ENCODE measurements around the gene RPS6KA3.
"Not testable (repeated sequence)": the region's sequence is repeated elsewhere in the genome, so short reads cannot be mapped to it uniquely, and the experiment has no call there.

RPS6KA3 gene

DNA sequence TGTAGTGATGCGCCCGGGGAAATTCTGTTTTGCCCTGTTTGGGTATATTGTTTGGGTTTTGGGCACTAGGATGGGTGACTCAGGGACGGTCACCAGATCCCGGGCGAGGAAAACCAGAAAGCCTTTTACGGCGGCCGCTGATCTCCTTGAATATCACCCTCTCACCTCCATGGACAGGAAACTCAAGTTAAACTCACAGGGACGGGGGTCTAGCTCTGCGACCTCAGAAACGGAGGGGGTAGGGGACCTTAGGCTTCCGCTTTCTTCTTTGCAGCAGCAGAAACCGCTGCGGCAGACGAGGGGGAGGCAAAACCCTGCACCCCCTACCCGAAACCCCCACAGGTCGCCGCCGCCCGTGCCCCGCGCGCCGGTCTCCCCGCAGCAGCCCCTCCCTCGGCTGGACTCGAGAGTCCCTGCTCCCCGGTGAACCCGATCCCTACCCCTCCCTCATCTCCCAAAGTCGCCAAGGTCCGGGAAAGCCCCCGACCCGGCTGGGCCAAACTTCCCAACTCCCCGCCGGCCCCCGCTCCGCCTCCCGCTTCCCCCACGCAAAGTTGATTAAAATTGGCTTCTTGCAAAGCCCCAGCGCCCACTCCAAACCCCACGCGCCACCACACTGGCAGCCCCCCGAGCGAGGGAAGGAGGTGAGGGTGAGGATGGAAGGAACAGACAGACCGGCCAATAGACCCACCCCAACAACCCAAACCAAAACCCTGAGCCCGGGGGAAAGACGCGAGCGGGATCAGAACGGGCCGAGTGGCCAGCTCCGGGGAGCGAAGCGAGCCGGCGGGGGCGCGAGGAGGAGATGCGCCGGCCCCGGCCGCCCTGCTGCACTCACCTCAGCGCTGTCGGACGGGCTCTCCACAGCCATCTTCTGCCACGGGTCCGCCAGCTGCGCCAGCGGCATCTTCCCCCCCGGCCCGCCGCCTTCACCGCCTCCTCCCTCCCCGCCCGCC is 705 bp downstream of the RPS6KA3 start:
- in situ Hi-C loops (cut with MboI; ENCODE audit: low sequenced_read_pairs) = no loop called here

DNA sequence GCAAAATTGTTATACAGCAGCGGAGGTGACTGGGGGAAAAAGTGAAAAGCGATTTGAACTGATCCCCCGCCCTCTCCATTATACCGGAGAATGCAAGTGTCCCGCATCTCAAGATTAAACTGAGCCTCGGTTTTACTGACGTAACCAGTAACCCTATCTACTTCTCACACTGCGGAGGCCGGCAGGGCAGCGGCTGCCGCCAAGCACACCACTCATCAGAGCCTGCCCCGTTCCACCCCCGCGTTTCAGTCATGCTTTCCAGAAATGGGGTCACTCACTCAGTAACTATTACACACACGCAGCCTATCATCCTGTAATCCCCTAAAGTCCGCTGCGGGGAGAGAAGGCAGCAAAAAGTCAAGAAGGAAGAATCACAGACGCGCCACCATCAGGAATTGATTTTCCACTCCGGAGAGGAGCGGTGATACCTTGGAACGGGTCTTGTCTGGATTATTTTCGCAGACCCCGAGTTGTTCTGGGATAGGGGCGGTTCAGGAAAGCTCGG is 1.4 kb downstream of the RPS6KA3 start:
- in situ Hi-C loops (cut with MboI; ENCODE audit: low sequenced_read_pairs) = no loop called here

DNA sequence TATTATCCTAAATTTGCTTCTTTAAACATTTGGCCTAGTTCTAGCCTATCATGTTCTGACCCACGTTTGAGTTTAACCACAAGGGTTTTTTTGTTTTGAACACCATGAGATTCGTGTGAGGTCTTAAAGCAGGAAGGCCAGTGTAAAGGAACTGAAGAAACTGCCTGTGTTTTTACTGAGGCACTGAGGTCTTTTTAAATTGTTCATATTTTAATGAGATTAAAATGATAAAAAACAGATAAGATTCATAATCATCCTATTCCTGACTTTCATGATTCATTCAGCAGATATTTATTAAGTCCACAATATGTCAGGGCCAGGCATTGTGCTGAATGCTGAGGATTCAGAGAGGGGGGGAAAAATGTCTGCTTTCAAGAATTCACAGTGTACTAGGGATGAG is 3.2 kb downstream of the RPS6KA3 start:
- in situ Hi-C loops (cut with MboI; ENCODE audit: low sequenced_read_pairs) = no loop called here

DNA sequence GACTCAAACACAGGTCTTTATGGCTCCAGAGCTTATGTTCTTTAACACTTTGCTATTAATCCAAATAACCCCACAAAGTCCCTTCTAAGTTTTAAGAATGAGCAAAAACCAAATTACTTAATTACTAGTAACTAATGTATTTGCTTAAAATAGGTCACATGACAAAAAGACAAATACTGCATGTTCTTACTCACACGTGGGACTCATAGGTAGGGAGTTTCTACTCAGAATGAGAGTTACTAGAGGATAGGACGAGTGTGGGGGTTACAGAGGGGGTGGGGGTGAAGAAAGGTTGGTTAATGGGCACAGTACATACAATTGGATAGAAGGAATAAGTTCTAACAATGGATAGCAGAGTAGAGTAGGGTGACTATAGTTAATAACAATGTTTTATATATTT is 5.8 kb downstream of the RPS6KA3 start:
- in situ Hi-C loops (cut with MboI; ENCODE audit: low sequenced_read_pairs) = no loop called here

DNA sequence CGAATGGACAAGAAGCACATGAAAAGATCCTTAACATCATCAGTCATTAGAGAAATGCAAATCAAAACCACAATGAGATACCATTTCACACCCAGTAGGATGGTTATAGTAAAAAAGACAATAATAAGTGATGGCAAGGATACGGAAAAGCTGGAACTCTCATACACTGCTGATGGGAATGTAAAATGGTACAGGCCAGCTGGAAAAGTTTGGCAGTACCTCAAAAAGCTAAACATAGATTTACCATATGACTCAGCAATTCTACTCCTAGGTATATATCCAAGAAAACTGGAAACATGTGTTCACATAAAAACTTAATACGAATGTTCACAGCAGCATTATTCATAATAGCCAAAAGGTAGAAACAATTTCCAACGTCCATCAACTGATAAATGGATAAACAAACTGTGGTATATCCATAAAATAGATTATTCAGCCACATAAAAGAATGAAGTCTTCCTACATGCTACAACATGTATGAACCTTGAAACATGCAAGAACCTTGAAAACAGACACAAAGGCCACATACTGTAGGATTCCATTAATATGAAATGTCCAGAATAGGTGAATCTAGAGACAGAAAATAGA is 11.9 kb downstream of the RPS6KA3 start:
- in situ Hi-C loops (cut with MboI; ENCODE audit: low sequenced_read_pairs) = no loop called here

DNA sequence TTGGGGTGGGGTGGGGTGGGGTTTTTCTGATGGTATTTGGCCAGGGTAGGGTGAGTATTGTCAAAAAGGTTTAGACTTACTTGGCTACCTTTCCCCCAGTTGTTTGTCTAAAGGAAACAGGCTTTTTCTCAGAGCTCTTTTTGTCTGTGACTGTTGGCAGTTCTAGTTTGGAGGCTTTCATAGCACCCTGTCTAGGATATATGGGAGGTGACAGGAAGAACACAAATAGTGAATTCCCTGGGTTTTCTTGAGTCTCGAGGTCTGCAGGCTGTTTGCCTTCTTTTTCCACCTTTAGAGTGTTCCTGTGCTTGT is 13.5 kb downstream of the RPS6KA3 start:
- in situ Hi-C loops (cut with MboI; ENCODE audit: low sequenced_read_pairs) = no loop called here

DNA sequence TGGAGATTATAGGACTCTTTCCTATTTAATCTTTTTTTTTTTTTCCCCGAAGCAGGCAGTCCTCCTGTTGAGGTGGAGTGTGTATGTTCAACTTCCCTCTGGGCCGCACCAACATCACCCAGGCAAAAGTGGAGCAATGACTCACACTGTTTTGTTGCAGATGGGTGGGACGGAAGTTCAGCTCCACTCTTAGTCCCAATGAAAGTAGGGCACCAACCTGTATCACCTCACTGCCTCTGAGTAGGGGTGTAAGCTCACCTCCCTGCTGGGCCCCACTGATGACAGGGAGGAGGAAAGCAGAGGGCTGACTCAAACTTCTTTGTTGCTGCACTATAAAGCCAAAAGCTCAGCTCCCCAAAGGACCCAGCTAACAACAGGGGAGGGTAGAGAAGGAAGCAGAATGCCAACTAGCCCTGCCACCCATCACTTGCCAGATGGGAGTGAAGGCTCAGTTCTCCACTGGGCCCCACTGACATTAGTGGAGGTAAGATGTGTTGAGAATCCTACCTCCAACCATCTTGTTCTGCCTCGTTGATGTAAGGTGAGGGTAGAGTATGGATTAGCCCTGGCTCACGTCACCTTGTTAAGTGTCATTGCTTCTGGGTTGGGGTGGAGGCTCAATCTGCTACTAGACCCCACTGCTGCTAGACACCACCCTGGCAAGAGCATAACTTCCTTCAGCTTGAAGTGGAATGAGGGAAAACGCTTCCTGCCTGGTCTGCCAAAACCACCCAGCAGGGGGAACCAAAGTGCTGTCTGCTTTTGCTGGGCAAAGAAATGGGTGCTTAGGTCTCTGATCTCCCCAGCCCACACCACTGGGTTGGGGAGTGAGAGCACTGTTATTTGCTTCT is 14.1 kb downstream of the RPS6KA3 start:
- in situ Hi-C loops (cut with MboI; ENCODE audit: low sequenced_read_pairs) = no loop called here

DNA sequence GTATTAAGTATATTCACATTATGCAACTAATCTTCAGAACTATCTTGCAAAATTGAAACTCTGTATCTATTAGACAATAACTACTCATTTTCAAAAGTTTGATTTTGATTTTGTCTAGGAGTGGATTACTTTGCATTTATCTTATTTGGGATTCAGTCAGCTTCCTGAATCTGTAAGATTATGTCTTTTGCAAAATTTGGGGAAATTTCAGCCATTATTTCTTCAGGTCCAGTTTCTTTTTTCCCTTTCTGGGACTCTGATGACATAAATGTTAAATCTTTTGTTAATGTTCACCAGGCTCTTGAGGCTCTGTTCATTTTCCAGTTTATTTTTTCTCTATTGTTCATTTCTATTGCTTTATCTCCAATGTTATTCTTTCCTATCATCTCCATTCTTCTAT is 15.0 kb downstream of the RPS6KA3 start:
- in situ Hi-C loops (cut with MboI; ENCODE audit: low sequenced_read_pairs) = no loop called here

DNA sequence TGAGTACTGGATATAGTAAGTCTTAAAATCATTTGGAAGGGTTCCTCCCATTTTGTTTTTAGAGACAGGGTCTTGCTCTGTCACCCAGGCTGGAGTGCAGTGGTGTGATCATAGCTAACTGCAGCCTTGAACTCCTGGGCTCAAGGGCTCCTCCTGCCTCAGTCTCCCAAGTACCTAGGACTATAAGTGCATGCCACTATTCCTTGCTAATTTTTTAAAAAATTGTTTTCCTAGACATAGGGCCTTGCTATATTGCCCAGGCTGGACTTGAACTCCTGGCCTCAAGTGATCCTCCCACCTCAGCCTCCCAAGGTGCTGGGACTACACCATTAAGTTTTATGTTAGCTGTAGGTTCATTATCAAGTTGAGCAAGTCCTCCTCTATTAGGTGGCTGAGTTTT is 16.6 kb downstream of the RPS6KA3 start:
- in situ Hi-C loops (cut with MboI; ENCODE audit: low sequenced_read_pairs) = not testable (repeated sequence)

DNA sequence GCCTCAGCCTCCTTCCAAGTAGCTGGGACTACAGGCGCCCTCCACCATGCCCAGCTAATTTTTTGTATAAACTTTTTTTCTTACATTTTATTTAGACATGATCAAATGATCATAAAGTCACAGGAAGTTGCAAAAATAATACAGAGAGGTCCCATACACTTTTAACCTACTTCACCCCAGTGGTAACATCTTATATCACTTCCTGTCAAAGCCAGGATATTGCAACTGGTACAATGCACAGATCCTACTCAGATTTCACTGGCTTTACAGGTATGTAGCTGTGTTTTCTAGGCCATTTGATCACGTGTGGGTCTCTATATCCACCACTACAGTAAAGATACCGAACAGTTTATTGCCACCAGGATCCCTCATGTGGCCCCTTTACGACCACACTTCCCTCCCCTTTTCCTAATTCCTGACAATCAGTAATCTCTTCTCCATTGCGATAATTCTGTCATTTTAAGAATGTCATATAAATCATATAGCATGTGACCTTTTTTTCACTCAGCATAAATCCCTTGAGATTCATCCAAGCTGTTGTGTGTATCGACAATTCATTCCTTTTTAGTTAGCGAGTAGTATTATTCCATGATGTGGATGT is 18.0 kb downstream of the RPS6KA3 start:
- in situ Hi-C loops (cut with MboI; ENCODE audit: low sequenced_read_pairs) = loop anchor here (10.0 kb wide), 1 partner anchor 196 kb away; no protein-coding TSS in a partner anchor

DNA sequence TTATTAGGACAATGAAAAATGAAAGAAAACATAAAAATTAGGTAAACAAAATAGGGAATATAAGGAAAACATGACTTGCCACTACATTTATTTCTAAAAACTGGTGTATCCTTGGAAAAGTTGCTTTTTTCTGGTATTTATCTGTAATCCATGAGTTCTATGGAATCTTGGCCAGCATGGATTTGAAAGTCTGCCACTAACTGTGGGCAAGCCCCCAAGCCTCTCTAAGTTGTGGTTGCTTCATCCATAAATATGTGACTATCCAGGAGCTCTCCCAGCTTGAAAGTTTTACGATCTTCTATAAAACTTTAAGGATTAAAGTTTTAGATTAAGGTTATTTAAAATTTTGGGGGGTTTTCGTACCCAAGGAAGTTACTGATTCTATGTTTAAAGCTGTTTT is 21.8 kb downstream of the RPS6KA3 start:
- in situ Hi-C loops (cut with MboI; ENCODE audit: low sequenced_read_pairs) = loop anchor here (10.0 kb wide), 1 partner anchor 200 kb away; no protein-coding TSS in a partner anchor

DNA sequence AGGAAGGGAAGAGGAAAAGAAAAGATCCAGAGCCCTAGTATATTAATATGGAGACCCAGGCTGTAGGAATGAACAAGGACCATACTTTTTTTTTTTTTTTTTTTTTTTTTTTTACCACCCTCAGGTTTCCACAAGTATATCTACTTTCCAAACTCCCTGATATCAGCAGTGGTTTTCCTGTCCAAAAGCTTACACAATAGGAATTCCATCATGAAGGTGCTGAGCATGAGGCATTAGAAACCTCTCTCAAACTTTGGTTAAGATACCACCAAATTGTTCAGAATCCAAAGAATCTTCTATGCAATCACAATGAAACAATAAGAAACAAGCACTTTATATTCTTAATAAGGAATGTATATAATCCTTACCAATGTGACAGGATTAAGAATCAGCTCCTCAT is 26.5 kb downstream of the RPS6KA3 start:
- in situ Hi-C loops (cut with MboI; ENCODE audit: low sequenced_read_pairs) = loop anchor here (10.0 kb wide), 1 partner anchor 205 kb away; no protein-coding TSS in a partner anchor

DNA sequence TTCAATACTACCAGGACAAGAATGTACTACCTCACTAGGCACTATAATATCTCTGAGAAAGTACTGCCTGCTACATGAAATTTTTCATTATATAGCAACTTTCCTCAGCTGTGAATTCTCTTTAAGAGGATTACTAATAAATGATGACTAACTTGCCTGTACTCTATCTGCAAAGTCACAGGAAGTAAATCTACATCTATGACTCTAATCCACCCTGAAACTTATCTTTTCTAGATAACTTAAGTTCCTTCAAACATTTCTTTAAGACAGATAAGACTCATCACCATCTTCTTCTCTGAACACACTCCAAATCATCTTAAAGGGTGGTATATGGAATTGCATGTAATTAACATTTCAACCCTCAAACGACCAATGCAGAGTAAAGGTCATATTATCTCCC is 28.8 kb downstream of the RPS6KA3 start:
- in situ Hi-C loops (cut with MboI; ENCODE audit: low sequenced_read_pairs) = no loop called here

DNA sequence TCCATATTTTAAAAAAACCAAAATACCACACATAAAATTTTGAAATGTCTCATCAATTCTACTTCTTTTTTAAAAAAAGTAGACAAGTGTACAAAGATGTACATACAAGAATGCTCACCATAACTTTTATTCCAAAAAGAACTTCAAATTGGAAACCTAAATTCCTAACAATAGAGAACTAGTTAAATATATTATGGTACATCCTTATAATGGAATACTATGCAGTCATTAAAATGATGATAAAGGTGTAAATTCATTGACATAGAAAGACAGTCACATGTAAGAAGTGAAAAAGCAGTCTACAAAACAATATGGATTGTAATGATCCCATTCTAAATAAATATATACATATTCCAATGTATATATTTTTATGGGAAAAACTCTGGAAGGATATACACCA is 31.0 kb downstream of the RPS6KA3 start:
- in situ Hi-C loops (cut with MboI; ENCODE audit: low sequenced_read_pairs) = no loop called here

DNA sequence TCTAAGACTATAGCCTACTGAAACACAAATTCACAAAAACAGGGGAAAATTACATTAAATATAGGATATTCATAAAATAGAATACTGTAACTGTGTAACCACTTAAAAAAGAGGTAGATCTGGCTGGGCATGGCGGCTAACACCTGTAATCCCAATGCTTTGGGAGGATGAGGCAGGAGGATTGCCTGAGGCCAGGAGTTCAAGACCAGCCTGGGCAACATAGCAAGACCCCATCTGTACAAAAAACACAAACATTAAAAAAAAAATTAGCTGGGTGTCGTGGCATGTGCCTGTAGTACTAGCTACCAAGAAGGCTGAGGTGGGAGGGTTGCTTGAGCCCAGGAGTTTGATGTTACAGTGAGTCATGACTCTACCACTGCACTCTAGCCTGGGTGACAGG is 33.4 kb downstream of the RPS6KA3 start:
- in situ Hi-C loops (cut with MboI; ENCODE audit: low sequenced_read_pairs) = no loop called here

DNA sequence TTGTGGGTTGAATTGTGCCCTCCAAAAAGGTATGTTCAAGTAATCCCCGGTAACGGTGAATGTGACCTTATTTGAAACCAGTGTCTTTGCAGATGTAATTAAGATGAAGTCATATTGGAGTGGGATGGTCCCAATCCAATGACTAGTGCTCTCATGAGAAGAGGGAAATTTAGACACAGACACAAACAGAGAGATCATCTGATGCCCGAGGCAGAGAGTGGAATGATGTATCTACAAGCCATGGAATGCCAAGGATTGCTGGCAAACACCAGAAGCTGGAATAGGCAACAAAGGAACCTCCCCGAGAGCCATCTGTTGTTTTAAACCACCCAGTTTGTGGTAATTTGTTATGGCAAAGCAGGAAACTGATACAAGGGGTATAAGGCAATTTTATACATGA is 35.1 kb downstream of the RPS6KA3 start:
- in situ Hi-C loops (cut with MboI; ENCODE audit: low sequenced_read_pairs) = no loop called here

DNA sequence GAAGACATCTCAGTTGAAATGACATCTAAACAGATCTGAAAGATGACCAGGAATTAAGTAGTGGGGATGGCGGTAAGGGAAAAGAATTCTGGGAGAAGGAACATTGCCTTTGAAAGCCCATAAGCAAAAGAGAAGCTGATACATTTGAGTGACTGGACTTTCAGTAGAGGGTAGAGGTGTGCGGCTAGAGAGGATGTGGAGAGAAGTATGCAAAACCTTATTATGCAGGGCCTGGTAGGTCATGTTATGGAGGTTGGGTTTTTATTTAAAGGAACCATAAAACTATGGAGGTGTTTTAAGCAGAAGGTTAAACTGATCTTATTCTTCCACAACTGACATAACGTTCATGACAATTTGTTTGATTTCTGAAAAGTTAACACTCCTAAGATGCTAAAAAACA is 36.3 kb downstream of the RPS6KA3 start:
- in situ Hi-C loops (cut with MboI; ENCODE audit: low sequenced_read_pairs) = no loop called here

DNA sequence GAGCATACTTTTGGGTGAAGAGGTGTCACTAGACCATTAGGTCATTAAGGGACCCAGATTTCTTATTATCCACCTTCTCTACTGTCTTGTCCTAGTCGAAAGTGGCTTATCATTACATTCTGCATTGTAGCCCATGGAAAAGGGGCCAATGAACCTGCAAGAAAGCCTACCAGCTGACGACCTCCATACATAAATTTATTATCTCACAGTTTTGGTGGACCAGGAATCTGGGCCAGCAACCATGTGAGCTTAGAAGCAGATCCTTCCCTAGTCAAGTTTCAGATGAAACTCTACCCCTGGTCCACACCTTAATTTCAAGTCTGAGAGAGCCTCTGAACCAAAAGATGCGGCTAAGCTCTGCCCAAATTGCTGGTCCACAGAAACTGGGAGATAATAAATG is 37.6 kb downstream of the RPS6KA3 start:
- in situ Hi-C loops (cut with MboI; ENCODE audit: low sequenced_read_pairs) = no loop called here

DNA sequence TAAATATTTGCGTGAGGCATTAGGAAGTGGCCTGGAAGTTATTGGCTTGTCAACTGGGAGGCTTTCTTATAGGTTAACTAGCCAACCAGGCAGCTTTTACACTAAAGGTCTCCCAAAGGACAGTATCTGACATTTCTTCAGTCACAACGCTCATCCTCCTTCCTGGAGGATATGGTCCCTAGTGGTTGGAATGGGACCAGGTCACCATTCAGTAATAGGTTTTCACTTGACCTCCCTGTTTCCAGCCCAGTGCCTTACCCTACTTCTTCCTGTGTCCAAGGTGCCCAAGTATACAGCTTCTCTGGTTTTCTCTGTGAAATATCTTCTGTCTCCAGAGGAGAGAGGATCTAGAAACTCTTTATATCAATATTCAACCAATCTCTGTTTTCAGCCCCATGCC is 38.5 kb downstream of the RPS6KA3 start:
- in situ Hi-C loops (cut with MboI; ENCODE audit: low sequenced_read_pairs) = no loop called here

DNA sequence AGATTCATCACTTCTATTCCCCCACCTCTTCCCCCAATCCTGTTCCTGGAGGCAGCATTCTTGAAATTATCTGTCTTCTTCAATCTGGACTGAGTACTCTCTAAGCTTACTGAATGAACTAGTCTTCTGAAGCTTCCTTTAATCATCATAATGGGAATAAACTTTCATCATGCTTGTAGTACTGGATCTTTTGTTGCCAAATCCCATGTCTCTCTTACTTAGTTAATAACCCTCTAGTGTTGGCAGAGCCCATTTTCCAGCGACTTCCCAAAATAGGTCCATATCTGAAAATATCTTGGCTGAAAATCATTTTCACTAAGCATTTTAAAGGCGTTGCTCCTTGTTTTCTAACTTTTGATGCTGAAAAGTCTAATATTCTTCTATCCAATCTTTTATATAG is 39.6 kb downstream of the RPS6KA3 start:
- in situ Hi-C loops (cut with MboI; ENCODE audit: low sequenced_read_pairs) = no loop called here

DNA sequence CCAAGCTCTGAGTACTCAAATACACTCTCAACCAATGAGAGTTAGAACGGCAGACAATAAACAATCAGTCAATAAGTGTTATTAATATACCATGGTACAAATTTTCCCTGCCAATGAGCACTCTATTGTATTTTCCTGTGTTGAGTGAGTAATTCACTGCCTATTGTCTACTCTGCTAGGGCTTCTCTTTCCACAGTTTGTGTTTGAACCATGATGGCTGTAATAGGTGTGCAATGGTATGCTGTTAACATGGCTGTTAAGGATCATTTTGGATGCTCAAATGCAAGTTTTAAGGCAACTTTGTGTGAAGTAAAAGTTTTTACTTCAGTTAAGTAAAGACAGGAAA is 41.2 kb downstream of the RPS6KA3 start:
- in situ Hi-C loops (cut with MboI; ENCODE audit: low sequenced_read_pairs) = no loop called here

Measured in HL-60/S4 treated with phorbol 12-myristate 13-acetate at 8.2 ng/mL for 4 days and 3 days (cell line).